GM20000 (cell line): Measurements from ENCODE around the gene FAM98A.

Experiments
- DNase-seq: peaks from one replicate; pipeline ENCODE4 v3.0.0; 2012; ENCODE audit warnings: low spot score
- TF ChIP-seq, protein P1 (sequence below): IDR thresholded peaks from 2 replicates; pipeline ENCODE4 v1.5.1; 2012; ENCODE audit warnings: mild to moderate bottlenecking, control low read depth; ENCODE audit errors: extremely low read depth, missing control alignments

The FAM98A gene

GRCh38 chr2:33598561-33599174 is 431 bp downstream of the FAM98A start:
- DNase-seq = peak; percentile 60
- TF ChIP-seq, protein P1, sequence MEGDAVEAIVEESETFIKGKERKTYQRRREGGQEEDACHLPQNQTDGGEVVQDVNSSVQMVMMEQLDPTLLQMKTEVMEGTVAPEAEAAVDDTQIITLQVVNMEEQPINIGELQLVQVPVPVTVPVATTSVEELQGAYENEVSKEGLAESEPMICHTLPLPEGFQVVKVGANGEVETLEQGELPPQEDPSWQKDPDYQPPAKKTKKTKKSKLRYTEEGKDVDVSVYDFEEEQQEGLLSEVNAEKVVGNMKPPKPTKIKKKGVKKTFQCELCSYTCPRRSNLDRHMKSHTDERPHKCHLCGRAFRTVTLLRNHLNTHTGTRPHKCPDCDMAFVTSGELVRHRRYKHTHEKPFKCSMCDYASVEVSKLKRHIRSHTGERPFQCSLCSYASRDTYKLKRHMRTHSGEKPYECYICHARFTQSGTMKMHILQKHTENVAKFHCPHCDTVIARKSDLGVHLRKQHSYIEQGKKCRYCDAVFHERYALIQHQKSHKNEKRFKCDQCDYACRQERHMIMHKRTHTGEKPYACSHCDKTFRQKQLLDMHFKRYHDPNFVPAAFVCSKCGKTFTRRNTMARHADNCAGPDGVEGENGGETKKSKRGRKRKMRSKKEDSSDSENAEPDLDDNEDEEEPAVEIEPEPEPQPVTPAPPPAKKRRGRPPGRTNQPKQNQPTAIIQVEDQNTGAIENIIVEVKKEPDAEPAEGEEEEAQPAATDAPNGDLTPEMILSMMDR = no peak

DNA sequence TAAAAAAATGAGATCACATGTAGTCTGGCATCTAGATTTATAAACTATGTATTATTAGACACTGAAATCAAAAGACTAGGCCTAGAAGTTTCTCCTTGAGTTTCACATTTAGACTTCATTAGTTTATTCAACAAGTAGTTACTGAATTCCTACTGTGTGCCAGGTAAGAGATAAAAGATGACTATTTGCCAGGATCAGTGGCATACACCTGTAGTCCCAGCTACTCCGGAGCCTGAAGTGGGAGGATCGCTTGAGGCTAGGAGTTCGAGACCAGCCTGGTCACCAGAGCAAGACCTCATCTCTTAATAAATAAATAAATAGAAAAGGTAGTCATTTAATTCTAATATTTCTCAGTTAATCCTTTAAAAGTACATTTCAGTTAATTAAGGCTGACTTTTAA is 2.1 kb downstream of the FAM98A start:
- TF ChIP-seq, protein P1 = no peak
- no peak for DNase-seq

DNA sequence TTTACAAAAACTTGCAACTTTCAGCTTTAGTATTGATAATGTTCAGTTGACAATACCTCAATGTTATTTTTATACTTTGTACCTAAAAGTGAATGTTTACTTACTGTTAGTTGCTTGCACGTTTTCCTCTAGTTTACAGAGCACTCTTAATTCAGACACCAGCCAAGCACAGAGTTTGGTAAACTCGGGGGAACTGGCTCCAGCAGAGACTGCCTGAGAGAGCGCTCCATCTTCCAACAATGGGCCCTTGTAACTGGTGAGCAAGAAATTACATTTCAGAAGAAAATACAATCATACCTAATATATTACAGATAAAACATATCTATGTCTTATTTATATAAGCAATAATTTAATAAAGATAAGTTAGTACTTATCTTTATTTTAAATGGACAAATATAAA is 3.7 kb downstream of the FAM98A start:
- DNase-seq = no peak
- TF ChIP-seq, protein P1 = no peak

DNA sequence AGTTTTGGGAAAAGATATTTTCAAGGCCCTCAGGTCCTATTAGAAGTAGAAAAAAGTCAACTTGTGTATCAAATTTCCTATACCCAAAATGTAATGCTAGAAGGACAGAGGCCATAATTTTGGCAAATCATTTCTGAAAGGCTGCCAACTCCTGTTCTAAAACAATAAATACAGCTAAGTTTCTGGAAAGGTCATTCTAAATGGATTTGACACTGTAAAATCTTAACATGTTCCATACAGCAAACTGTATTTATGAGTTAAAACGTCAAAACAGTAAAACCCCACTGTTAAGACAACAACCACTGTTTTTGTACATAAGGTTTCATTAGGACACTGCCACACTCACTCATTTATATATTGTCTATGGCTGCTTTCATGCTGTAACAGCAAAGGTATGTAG is 9.7 kb downstream of the FAM98A start:
- DNase-seq = no peak
- TF ChIP-seq, protein P1 = no peak

DNA sequence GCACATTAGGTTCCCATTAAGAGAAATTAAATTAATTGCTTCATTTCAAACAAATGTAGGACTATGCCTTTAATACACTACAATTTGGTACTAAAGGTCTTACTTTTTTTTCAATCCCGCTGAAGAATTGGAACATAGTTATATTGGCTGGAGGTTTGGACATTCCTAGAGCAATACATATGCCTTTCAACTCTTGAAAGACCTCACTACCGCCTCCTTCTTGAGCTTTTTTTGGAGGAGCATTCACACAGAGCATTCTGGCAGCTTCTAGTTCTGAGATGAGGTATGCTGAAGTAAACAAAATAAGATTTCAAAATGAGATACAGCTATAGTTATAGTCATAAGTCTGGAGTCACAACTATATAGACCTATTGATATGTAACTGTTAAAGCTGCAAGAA is 10.9 kb downstream of the FAM98A start:
- no peak for DNase-seq
- TF ChIP-seq, protein P1 = no peak

DNA sequence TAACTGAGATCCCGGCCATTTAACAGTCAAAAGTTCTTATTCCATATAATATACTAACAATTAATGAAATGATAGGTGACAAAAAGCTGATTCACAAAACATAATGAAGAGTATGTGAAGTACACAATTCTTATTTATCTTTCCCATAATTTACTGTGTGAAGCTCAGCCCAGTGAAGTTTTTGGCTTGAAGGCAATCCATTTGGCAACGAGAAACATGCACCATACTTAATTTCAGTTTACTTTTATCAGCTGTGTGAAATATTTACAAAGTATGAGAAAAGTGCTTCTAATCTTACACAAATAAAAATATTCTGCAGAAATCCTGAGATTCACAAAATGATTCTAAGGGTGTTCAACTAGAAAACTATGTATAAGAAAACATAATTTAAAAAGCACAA is 12.3 kb downstream of the FAM98A start:
- TF ChIP-seq, protein P1 = no peak

GRCh38 chr2:33583194-33583938 is 15.7 kb downstream of the FAM98A start:
- TF ChIP-seq, protein P1 = peak; percentile 57
- peak; percentile 26 for DNase-seq

More for the DNA sequence above, 12.3 kb downstream of the FAM98A start:
- no peak for DNase-seq
